LNCaP clone FGC (cell line): Measurements from ENCODE around the gene USP17L19.
"Not testable (repeated sequence)": the region's sequence is repeated elsewhere in the genome, so short reads cannot be mapped to it uniquely, and the experiment has no call there.

Experiments
- DNase-seq: peaks from one replicate; pipeline ENCODE4 v3.0.0-alpha.2; 2011; ENCODE audit warnings: low read depth
- H3K4me3 ChIP-seq: 2 replicates; pipeline ENCODE4 v1.5.1; 2011; ENCODE audit warnings: mild to moderate bottlenecking, low read depth, low read length, control low read depth

USP17L19 gene, protein sequence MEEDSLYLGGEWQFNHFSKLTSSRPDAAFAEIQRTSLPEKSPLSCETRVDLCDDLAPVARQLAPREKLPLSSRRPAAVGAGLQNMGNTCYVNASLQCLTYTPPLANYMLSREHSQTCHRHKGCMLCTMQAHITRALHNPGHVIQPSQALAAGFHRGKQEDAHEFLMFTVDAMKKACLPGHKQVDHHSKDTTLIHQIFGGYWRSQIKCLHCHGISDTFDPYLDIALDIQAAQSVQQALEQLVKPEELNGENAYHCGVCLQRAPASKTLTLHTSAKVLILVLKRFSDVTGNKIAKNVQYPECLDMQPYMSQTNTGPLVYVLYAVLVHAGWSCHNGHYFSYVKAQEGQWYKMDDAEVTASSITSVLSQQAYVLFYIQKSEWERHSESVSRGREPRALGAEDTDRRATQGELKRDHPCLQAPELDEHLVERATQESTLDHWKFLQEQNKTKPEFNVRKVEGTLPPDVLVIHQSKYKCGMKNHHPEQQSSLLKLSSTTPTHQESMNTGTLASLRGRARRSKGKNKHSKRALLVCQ

DNA sequence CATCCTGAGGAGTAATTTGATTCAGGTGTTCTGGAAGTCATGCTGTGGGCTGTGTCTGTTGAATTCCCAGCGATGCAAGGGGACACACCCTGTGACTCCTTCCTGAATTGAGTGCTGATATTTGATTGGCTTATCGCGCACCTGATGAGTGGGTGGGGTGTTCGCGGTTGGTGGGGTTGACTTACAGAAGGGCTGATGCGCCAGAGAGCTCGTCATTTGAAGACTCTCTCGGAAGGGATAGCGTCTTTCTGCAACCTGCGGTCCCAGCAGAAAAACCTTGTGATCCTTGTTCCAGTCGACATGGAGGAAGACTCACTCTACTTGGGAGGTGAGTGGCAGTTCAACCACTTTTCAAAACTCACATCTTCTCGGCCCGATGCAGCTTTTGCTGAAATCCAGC, at the start of gene USP17L19:
TSS of gene USP17L19 (plus strand) at position 301 of the 400 bp plus-strand sequence. CDS start at position 301, 0 bp downstream.
- DNase-seq = not testable (repeated sequence)

DNA sequence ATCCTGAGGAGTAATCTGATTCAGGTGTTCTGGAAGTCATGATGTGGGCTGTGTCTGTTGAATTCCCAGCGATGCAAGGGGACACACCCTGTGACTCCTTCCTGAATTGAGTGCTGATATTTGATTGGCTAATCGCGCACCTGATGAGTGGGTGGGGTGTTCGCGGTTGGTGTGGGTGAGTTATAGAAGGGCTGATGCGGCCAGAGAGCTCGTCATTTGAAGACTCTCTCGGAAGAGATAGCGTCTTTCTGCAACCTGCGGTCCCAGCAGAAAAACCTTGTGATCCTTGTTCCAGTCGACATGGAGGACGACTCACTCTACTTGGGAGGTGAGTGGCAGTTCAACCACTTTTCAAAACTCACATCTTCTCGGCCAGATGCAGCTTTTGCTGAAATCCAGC, 42.8 kb upstream of the USP17L19 start, which contains the start of gene USP17L10:
TSS of gene USP17L10 (plus strand) at position 301 of the 400 bp plus-strand sequence. CDS start at position 301, 0 bp downstream.
- H3K4me3 ChIP-seq, DNase-seq: not testable (repeated sequence)

More for the DNA sequence above, at the start of gene USP17L19:
- H3K4me3 ChIP-seq = not testable (repeated sequence)

DNA sequence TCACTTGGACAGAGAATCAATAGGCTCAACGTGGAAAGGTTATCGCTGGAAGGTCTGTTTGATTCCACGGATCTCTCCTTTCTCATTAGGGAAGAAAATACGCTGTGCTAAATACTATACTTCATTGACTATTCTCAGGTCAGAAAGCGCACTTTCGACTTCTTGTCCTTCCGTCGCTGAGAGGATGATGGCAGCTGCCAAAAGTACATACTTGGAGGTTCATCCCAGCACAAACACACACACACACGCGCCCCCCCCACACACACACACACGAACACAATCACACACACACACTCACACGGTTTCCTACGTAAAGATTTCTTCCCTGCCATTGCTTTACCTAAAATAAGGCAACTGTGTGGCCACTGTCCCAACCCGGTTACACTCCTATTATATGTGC, 38.5 kb upstream of the USP17L19 start:
- H3K4me3 ChIP-seq, DNase-seq: not testable (repeated sequence)

DNA sequence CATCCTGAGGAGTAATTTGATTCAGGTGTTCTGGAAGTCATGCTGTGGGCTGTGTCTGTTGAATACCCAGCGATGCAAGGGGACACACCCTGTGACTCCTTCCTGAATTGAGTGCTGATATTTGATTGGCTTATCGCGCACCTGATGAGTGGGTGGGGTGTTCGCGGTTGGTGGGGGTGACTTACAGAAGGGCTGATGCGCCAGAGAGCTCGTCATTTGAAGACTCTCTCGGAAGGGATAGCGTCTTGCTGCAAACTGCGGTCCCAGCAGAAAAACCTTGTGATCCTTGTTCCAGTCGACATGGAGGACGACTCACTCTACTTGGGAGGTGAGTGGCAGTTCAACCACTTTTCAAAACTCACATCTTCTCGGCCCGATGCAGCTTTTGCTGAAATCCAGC, 38.1 kb upstream of the USP17L19 start, which contains the start of gene USP17L11:
TSS of gene USP17L11 (plus strand) at position 301 of the 400 bp plus-strand sequence. CDS start at position 301, 0 bp downstream.
- DNase-seq, H3K4me3 ChIP-seq: not testable (repeated sequence)

DNA sequence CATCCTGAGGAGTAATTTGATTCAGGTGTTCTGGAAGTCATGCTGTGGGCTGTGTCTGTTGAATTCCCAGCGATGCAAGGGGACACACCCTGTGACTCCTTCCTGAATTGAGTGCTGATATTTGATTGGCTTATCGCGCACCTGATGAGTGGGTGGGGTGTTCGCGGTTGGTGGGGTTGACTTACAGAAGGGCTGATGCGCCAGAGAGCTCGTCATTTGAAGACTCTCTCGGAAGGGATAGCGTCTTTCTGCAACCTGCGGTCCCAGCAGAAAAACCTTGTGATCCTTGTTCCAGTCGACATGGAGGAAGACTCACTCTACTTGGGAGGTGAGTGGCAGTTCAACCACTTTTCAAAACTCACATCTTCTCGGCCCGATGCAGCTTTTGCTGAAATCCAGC, 33.3 kb upstream of the USP17L19 start, which contains the start of gene USP17L12:
TSS of gene USP17L12 (plus strand) at position 301 of the 400 bp plus-strand sequence. CDS start at position 301, 0 bp downstream.
- H3K4me3 ChIP-seq, DNase-seq: not testable (repeated sequence)

DNA sequence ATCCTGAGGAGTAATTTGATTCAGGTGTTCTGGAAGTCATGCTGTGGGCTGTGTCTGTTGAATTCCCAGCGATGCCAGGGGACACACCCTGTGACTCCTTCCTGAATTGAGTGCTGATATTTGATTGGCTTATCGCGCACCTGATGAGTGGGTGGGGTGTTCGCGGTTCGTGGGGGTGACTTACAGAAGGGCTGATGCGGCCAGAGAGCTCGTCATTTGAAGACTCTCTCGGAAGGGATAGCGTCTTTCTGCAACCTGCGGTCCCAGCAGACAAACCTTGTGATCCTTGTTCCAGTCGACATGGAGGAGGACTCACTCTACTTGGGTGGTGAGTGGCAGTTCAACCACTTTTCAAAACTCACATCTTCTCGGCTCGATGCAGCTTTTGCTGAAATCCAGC, 28.6 kb upstream of the USP17L19 start, which contains the start of gene USP17L13:
TSS of gene USP17L13 (plus strand) at position 301 of the 400 bp plus-strand sequence. CDS start at position 301, 0 bp downstream.
- H3K4me3 ChIP-seq = not testable (repeated sequence)

DNA sequence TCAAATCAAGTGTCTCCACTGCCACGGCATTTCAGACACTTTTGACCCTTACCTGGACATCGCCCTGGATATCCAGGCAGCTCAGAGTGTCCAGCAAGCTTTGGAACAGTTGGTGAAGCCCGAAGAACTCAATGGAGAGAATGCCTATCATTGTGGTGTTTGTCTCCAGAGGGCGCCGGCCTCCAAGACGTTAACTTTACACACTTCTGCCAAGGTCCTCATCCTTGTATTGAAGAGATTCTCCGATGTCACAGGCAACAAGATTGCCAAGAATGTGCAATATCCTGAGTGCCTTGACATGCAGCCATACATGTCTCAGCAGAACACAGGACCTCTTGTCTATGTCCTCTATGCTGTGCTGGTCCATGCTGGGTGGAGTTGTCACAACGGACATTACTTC, 22.9 kb upstream of the USP17L19 start:
- not testable (repeated sequence) for DNase-seq, H3K4me3 ChIP-seq

More for the DNA sequence above, 28.6 kb upstream of the USP17L19 start, which contains the start of gene USP17L13:
- not testable (repeated sequence) for DNase-seq

DNA sequence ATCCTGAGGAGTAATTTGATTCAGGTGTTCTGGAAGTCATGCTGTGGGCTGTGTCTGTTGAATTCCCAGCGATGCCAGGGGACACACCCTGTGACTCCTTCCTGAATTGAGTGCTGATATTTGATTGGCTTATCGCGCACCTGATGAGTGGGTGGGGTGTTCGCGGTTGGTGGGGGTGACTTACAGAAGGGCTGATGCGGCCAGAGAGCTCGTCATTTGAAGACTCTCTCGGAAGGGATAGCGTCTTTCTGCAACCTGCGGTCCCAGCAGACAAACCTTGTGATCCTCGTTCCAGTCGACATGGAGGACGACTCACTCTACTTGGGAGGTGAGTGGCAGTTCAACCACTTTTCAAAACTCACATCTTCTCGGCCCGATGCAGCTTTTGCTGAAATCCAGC, 19.1 kb upstream of the USP17L19 start, which contains the start of gene USP17L15:
TSS of gene USP17L15 (plus strand) at position 301 of the 400 bp plus-strand sequence. CDS start at position 301, 0 bp downstream.
- not testable (repeated sequence) for H3K4me3 ChIP-seq, DNase-seq

DNA sequence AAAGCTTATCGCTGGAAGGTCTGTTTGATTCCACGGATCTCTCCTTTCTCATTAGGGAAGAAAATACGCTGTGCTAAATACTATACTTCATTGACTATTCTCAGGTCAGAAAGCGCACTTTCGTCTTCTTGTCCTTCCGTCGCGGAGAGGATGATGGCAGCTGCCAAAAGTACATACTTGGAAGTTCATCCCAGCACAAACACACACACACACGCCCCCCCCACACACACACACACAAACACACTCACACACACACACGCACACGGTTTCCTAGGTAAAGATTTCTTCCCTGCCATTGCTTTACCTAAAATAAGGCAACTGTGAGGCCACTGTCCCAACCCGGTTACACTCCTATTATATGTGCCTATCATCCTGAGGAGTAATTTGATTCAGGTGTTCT, 14.7 kb upstream of the USP17L19 start:
- not testable (repeated sequence) for DNase-seq, H3K4me3 ChIP-seq

DNA sequence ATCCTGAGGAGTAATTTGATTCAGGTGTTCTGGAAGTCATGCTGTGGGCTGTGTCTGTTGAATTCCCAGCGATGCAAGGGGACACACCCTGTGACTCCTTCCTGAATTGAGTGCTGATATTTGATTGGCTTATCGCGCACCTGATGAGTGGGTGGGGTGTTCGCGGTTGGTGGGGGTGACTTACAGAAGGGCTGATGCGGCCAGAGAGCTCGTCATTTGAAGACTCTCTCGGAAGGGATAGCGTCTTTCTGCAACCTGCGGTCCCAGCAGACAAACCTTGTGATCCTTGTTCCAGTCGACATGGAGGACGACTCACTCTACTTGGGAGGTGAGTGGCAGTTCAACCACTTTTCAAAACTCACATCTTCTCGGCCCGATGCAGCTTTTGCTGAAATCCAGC, 9.6 kb upstream of the USP17L19 start, which contains the start of gene USP17L17:
TSS of gene USP17L17 (plus strand) at position 301 of the 400 bp plus-strand sequence. CDS start at position 301, 0 bp downstream.
- not testable (repeated sequence) for H3K4me3 ChIP-seq, DNase-seq

DNA sequence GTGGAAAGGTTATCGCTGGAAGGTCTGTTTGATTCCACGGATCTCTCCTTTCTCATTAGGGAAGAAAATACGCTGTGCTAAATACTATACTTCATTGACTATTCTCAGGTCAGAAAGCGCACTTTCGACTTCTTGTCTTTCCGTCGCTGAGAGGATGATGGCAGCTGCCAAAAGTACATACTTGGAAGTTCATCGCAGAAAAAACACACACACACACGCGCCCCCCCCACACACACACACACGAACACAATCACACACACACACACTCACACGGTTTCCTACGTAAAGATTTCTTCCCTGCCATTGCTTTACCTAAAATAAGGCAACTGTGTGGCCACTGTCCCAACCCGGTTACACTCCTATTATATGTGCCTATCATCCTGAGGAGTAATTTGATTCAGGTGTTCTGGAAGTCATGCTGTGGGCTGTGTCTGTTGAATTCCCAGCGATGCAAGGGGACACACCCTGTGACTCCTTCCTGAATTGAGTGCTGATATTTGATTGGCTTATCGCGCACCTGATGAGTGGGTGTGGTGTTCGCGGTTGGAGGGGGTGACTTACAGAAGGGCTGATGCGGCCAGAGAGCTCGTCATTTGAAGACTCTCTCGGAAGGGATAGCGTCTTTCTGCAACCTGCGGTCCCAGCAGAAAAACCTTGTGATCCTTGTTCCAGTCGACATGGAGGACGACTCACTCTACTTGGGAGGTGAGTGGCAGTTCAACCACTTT, 5.1 kb upstream of the USP17L19 start, which contains the start of gene USP17L18:
TSS of gene USP17L18 (plus strand) at position 678 of the 728 bp plus-strand sequence. CDS start at position 678, 0 bp downstream.
- not testable (repeated sequence) for DNase-seq, H3K4me3 ChIP-seq

DNA sequence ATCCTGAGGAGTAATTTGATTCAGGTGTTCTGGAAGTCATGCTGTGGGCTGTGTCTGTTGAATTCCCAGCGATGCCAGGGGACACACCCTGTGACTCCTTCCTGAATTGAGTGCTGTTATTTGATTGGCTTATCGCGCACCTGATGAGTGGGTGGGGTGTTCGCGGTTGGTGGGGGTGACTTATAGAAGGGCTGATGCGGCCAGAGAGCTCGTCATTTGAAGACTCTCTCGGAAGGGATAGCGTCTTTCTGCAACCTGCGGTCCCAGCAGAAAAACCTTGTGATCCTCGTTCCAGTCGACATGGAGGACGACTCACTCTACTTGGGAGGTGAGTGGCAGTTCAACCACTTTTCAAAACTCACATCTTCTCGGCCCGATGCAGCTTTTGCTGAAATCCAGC, 4.6 kb downstream of the USP17L19 start, which contains the start of gene USP17L20:
TSS of gene USP17L20 (plus strand) at position 301 of the 400 bp plus-strand sequence. CDS start at position 301, 0 bp downstream.
- not testable (repeated sequence) for H3K4me3 ChIP-seq

DNA sequence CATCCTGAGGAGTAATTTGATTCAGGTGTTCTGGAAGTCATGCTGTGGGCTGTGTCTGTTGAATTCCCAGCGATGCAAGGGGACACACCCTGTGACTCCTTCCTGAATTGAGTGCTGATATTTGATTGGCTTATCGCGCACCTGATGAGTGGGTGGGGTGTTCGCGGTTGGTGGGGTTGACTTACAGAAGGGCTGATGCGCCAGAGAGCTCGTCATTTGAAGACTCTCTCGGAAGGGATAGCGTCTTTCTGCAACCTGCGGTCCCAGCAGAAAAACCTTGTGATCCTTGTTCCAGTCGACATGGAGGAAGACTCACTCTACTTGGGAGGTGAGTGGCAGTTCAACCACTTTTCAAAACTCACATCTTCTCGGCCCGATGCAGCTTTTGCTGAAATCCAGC, 9.4 kb downstream of the USP17L19 start, which contains the start of gene USP17L21:
TSS of gene USP17L21 (plus strand) at position 301 of the 400 bp plus-strand sequence. CDS start at position 301, 0 bp downstream.
- DNase-seq, H3K4me3 ChIP-seq: not testable (repeated sequence)

More for the DNA sequence above, 4.6 kb downstream of the USP17L19 start, which contains the start of gene USP17L20:
- DNase-seq = not testable (repeated sequence)

DNA sequence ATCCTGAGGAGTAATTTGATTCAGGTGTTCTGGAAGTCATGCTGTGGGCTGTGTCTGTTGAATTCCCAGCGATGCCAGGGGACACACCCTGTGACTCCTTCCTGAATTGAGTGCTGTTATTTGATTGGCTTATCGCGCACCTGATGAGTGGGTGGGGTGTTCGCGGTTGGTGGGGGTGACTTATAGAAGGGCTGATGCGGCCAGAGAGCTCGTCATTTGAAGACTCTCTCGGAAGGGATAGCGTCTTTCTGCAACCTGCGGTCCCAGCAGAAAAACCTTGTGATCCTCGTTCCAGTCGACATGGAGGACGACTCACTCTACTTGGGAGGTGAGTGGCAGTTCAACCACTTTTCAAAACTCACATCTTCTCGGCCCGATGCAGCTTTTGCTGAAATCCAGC, 14.1 kb downstream of the USP17L19 start, which contains the start of gene USP17L22:
TSS of gene USP17L22 (plus strand) at position 301 of the 400 bp plus-strand sequence. CDS start at position 301, 0 bp downstream.
- not testable (repeated sequence) for H3K4me3 ChIP-seq, DNase-seq

DNA sequence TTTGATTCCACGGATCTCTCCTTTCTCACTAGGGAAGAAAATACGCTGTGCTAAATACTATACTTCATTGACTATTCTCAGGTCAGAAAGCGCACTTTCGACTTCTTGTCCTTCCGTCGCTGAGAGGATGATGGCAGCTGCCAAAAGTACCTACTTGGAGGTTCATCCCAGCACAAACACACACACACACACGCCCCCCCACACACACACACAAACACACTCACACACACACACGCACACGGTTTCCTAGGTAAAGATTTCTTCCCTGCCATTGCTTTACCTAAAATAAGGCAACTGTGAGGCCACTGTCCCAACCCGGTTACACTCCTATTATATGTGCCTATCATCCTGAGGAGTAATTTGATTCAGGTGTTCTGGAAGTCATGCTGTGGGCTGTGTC, 18.5 kb downstream of the USP17L19 start:
- H3K4me3 ChIP-seq, DNase-seq: not testable (repeated sequence)
